ENCODE measurements around the gene ABCG2. TPM values are rescaled to one million over a fixed set of nuclear protein-coding genes. Genes with fewer than 3 reads are reported as not detected.
"Not testable (repeated sequence)": the region's sequence is repeated elsewhere in the genome, so short reads cannot be mapped to it uniquely, and the experiment has no call there.

Gene ABCG2
- total and polyA plus RNA-seq, 4 donors: 0.67 to 3.7 (median 3.1) TPM

DNA sequence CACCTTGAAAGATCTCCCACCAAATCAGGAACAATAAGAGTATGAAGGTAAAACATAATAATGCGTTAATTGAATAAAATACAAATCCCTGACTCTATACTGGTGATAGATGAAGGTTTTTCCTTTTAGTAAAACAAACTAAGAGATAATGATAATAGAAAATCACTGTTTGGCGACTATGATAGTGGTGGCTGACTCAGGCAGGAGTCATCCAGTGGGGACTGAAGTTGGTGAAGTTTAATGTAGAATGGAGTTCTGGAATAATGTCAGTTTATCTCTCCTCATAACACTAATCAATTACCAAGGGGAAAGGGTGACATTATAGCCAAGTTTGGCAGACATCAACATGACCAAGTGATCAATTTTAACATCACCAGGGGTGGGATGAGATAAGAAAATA lies 21.3 kb downstream of the ABCG2 start:
- no peak overlapping the region for H3K27ac ChIP-seq (ENCODE audit: low read depth in 1 of 2, low read length in 2 of 2)
- H3K36me3 ChIP-seq (ENCODE audit: control insufficient read depth in 1 of 2, insufficient read depth in 2 of 2, low read length in 1 of 2): no peaks in the 10 kb centered on the region
- H3K4me1 ChIP-seq (ENCODE audit: control insufficient read depth in 1 of 2, insufficient read depth in 2 of 2, low read length in 2 of 2): no peaks in the 10 kb centered on the region
- no peak overlapping the region for H3K4me3 ChIP-seq (ENCODE audit: low read length in 2 of 2)
- ATAC-seq (ENCODE audit: low FRiP score) (no peak), DNase-seq (no peak)
- H3K27me3 ChIP-seq (ENCODE audit: control insufficient read depth in 1 of 2, insufficient read depth in 2 of 2, low read length in 1 of 2): no peaks in the 10 kb centered on the region
- intact Hi-C loops (cut with DNase I): no loop called here
- WGBS, 2 donors: 88 to 96% methylated on average over 2 of the region's 2 CpGs
- H3K9me3 ChIP-seq (ENCODE audit: control insufficient read depth, low read length): no peaks in the 10 kb centered on the region

DNA sequence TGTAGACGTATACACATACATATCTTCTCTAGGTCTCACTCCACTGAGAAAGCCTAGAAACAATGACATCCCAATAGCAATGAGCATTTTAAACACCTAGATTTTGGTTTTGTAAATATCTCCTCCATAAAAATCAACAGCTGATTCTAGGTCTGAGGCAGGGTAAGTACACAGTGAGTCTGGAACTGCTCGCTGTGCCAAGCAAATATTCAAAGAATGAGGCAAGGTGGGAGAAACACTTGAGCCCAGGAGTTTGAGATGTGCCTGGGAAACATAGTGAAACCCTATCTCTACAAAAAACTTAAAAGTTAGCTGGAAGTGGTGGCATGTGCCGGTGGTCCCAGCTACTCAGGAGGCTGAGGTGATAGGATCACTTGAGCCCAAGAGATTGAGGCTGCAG lies 22.2 kb downstream of the ABCG2 start:
- Histone ChIP-seq H3K27me3 (ENCODE audit: control insufficient read depth in 1 of 2, insufficient read depth in 2 of 2, low read length in 1 of 2) (no peaks in the 10 kb centered on the region), H3K4me1 (ENCODE audit: control insufficient read depth in 1 of 2, insufficient read depth in 2 of 2, low read length in 2 of 2) (no peaks in the 10 kb centered on the region), H3K4me3 (ENCODE audit: low read length in 2 of 2) (no peak overlapping the region), H3K36me3 (ENCODE audit: control insufficient read depth in 1 of 2, insufficient read depth in 2 of 2, low read length in 1 of 2) (no peaks in the 10 kb centered on the region), H3K27ac (ENCODE audit: low read depth in 1 of 2, low read length in 2 of 2) (no peak overlapping the region), H3K9me3 (ENCODE audit: control insufficient read depth, low read length) (no peaks in the 10 kb centered on the region)
- intact Hi-C loops (cut with DNase I): no loop called here
- ATAC-seq (ENCODE audit: low FRiP score) (no peak), DNase-seq (no peak)
- WGBS, 2 donors: 94 to 95% methylated on average over 3 of the region's 3 CpGs

DNA sequence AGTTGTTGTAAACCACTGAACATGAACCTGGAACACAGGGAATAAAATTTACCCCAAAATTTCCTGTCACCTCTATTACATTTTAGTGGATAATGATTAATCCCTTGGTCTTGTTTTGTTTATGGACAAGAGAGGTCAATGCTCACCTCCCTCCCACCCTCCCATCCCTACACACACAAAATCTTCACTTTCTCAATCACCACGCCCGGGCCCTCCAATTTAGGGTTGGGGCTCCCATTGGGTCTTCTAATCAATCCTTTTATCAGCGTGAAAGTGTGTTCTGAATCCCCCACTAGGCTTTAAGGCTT lies 23.1 kb downstream of the ABCG2 start:
- ATAC-seq (ENCODE audit: low FRiP score) (no peak), DNase-seq (no peak)
- Histone ChIP-seq H3K9me3 (ENCODE audit: control insufficient read depth, low read length) (no peaks in the 10 kb centered on the region), H3K4me3 (ENCODE audit: low read length in 2 of 2) (no peak overlapping the region), H3K36me3 (ENCODE audit: control insufficient read depth in 1 of 2, insufficient read depth in 2 of 2, low read length in 1 of 2) (no peaks in the 10 kb centered on the region), H3K27ac (ENCODE audit: low read depth in 1 of 2, low read length in 2 of 2) (no peak overlapping the region), H3K27me3 (ENCODE audit: control insufficient read depth in 1 of 2, insufficient read depth in 2 of 2, low read length in 1 of 2) (no peaks in the 10 kb centered on the region), H3K4me1 (ENCODE audit: control insufficient read depth in 1 of 2, insufficient read depth in 2 of 2, low read length in 2 of 2) (no peaks in the 10 kb centered on the region)
- 91 to 92% methylated on average over 3 of the region's 3 CpGs for WGBS, 2 donors
- intact Hi-C loops (cut with DNase I): no loop called here

DNA sequence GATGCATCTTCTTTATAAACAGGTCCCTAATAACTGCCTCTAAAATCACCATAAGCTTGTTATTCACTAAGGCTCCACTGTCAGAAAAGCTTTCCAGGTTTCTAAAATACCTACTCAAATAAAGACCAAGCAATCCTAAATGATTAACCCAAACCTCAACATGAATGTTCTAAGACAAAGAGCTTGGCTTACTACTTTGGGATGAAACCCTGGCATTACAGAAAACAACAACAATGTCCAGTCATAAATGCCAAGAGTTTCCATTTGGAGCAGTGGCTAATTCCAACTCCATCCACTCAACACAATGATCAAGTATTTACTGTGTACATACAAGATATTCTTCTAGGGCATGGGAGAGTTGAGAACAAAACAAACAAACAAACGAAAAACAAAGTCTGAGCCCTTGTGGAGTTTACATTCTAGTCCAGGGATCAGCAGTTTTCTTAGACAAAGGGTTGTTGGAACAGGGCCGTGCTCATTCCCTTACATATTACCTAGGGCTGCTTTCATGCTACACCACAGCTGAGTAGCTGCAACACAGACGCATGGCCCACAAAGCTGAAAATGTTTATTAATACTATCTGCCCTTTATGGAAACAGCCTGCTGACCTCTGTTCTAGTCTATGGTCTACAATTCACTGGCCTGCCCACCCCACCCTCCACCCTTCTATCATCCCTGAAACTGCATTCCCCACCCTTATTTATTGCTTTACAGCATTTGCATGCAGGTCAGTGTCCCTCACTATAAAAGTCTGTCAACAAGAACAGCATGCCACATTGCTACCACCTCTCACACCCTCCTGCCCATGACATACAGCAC lies 23.7 kb downstream of the ABCG2 start:
- Histone ChIP-seq H3K4me3 (ENCODE audit: low read length in 2 of 2) (no peak overlapping the region), H3K36me3 (ENCODE audit: control insufficient read depth in 1 of 2, insufficient read depth in 2 of 2, low read length in 1 of 2) (no peaks in the 10 kb centered on the region), H3K27me3 (ENCODE audit: control insufficient read depth in 1 of 2, insufficient read depth in 2 of 2, low read length in 1 of 2) (no peaks in the 10 kb centered on the region), H3K27ac (ENCODE audit: low read depth in 1 of 2, low read length in 2 of 2) (no peak overlapping the region), H3K4me1 (ENCODE audit: control insufficient read depth in 1 of 2, insufficient read depth in 2 of 2, low read length in 2 of 2) (no peaks in the 10 kb centered on the region), H3K9me3 (ENCODE audit: control insufficient read depth, low read length) (no peaks in the 10 kb centered on the region)
- ATAC-seq (ENCODE audit: low FRiP score) (no peak), DNase-seq (no peak)
- intact Hi-C loops (cut with DNase I): no loop called here
- WGBS, 2 donors: 90 to 92% methylated on average over 3 of the region's 3 CpGs

DNA sequence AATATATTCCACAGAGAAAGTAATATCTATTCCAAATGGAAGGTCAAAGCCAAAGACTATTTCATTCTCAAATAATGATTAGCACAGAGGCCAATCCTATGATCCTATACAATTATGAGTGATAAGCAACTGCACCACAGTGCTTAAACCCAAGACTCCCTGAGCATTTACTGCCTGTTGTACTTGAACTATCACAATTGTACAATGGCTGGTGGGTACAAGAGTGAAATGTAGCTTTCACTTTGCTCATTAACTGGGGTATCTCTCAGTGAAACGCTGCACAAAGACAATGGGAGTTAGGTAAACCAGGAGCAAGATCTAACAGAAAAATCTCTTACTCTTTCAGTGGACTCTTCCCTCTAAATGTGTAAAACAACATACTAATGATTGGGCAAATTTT lies 24.3 kb downstream of the ABCG2 start:
- Histone ChIP-seq H3K9me3 (ENCODE audit: control insufficient read depth, low read length) (no peaks in the 10 kb centered on the region), H3K4me1 (ENCODE audit: control insufficient read depth in 1 of 2, insufficient read depth in 2 of 2, low read length in 2 of 2) (no peaks in the 10 kb centered on the region), H3K4me3 (ENCODE audit: low read length in 2 of 2) (no peak overlapping the region), H3K27me3 (ENCODE audit: control insufficient read depth in 1 of 2, insufficient read depth in 2 of 2, low read length in 1 of 2) (no peaks in the 10 kb centered on the region), H3K27ac (ENCODE audit: low read depth in 1 of 2, low read length in 2 of 2) (no peak overlapping the region), H3K36me3 (ENCODE audit: control insufficient read depth in 1 of 2, insufficient read depth in 2 of 2, low read length in 1 of 2) (no peaks in the 10 kb centered on the region)
- intact Hi-C loops (cut with DNase I): no loop called here
- DNase-seq (no peak), ATAC-seq (ENCODE audit: low FRiP score) (no peak)
- WGBS, 2 donors: 91 to 93% methylated on average over 1 of the region's 1 CpG

DNA sequence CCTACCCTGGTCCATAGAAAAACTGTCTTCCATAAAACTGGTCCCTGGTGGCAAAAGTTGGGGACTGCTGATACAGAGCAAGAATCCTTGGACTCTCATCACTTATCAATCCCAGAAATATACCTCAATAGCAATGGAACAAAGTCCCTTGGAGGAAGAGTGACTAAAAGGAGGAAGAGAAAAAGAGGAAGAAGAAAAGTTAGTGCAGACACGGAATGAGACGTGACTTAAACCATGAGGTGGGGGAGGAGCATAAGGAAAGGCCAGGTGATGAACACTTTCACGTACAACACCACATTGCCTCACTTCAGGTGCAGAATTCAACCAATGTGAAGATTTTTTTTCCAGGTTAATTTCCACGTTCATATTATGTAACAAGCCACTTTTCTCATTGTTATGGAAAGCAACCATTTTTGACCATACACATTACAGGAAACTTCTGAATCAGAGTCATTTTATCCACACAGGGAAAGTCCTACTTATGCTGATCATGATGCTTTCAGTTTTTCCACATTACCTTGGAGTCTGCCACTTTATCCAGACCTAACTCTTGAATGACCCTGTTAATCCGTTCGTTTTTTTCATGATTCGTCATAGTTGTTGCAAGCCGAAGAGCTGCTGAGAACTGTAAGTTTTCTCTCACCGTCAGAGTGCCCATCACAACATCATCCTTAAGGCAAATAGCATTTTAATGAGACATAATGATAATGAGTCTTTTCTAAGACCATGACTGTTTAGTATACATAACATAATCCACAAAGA lies 27.7 kb downstream of the ABCG2 start:
- Histone ChIP-seq H3K9me3 (ENCODE audit: control insufficient read depth, low read length) (no peaks in the 10 kb centered on the region), H3K27ac (ENCODE audit: low read depth in 1 of 2, low read length in 2 of 2) (no peak overlapping the region), H3K36me3 (ENCODE audit: control insufficient read depth in 1 of 2, insufficient read depth in 2 of 2, low read length in 1 of 2) (no peaks in the 10 kb centered on the region), H3K4me3 (ENCODE audit: low read length in 2 of 2) (no peak overlapping the region), H3K27me3 (ENCODE audit: control insufficient read depth in 1 of 2, insufficient read depth in 2 of 2, low read length in 1 of 2) (no peaks in the 10 kb centered on the region), H3K4me1 (ENCODE audit: control insufficient read depth in 1 of 2, insufficient read depth in 2 of 2, low read length in 2 of 2) (no peaks in the 10 kb centered on the region)
- intact Hi-C loops (cut with DNase I): no loop called here
- ATAC-seq (ENCODE audit: low FRiP score) (no peak), DNase-seq (no peak)
- 92 to 93% methylated on average over 9 of the region's 9 CpGs for WGBS, 2 donors

DNA sequence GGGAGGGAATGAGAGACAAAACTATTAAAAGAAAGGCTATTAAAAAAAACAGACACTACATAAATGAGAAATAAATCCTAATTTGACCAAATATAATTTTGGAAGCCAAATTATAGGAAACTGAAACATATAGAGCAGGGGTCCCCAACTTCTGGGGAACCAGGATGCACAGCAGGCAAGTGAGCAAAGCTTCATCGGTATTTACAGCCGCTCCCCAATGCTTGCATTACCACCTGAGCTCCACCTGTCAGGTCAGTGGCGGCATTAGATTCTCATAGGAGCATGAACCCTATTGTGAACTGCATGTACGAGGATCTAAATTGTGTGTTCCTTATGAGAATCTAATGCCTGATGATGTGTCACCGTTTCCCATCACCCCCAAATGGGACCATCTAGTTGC lies 28.4 kb downstream of the ABCG2 start:
- Histone ChIP-seq H3K4me3 (ENCODE audit: low read length in 2 of 2) (no peak overlapping the region), H3K4me1 (ENCODE audit: control insufficient read depth in 1 of 2, insufficient read depth in 2 of 2, low read length in 2 of 2) (no peaks in the 10 kb centered on the region), H3K36me3 (ENCODE audit: control insufficient read depth in 1 of 2, insufficient read depth in 2 of 2, low read length in 1 of 2) (no peaks in the 10 kb centered on the region), H3K27me3 (ENCODE audit: control insufficient read depth in 1 of 2, insufficient read depth in 2 of 2, low read length in 1 of 2) (no peaks in the 10 kb centered on the region), H3K27ac (ENCODE audit: low read depth in 1 of 2, low read length in 2 of 2) (no peak overlapping the region), H3K9me3 (ENCODE audit: control insufficient read depth, low read length) (no peaks in the 10 kb centered on the region)
- intact Hi-C loops (cut with DNase I): no loop called here
- ATAC-seq (ENCODE audit: low FRiP score) (no peak), DNase-seq (no peak)
- WGBS, 2 donors: 96% methylated on average over 5 of the region's 5 CpGs

DNA sequence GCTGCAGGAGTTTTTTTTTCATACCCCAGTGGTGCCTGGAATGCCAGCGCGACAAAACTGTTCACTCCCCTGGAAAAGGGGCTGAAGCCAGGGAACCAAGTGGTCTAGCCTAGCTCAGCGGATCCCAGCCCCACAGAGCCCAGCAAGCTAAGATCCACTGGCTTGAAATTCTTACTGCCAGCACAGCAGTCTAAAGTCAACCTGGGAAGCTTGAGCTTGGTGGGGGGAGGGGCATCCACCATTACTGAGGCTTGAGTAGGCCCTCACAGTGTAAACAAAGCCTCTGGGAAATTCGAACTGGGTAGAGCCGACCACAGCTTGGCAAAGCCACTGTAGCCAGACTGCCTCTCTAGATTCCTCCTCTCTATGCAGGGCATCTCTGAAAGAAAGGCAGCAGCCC lies 36.2 kb downstream of the ABCG2 start:
- H3K27ac ChIP-seq (ENCODE audit: low read depth in 1 of 2, low read length in 2 of 2); H3K4me1 ChIP-seq (ENCODE audit: control insufficient read depth in 1 of 2, insufficient read depth in 2 of 2, low read length in 2 of 2); H3K27me3 ChIP-seq (ENCODE audit: control insufficient read depth in 1 of 2, insufficient read depth in 2 of 2, low read length in 1 of 2); H3K9me3 ChIP-seq (ENCODE audit: control insufficient read depth, low read length); DNase-seq; H3K36me3 ChIP-seq (ENCODE audit: control insufficient read depth in 1 of 2, insufficient read depth in 2 of 2, low read length in 1 of 2); intact Hi-C loops (cut with DNase I); ATAC-seq (ENCODE audit: low FRiP score); H3K4me3 ChIP-seq (ENCODE audit: low read length in 2 of 2): not testable (repeated sequence)
- 78 to 80% methylated on average over 5 of the region's 5 CpGs for WGBS, 2 donors

DNA sequence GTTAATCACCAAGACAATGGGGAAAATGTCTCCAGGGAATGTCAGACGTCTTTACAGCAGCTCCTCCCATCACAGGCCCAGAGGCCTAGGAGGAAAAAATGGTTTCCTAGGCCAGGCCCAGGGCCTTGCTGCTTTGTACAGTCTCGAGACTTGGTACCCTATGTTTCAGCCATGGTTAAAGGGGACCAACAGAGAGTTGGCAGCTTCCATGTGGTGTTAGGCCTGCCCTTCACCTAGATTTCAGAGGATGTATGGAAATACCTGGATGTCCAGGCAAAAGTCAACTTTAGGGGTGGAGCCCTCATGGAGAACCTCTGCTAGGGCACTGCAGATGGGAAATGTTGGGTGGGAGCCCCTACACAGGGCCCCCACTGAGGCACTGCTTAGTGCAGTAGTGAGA lies 38.5 kb downstream of the ABCG2 start:
- WGBS, 2 donors: 83 to 89% methylated on average over 2 of the region's 2 CpGs
- H3K9me3 ChIP-seq (ENCODE audit: control insufficient read depth, low read length): peaks cover 3% of the 10 kb centered on the region
- ATAC-seq (ENCODE audit: low FRiP score) (no peak), DNase-seq (no peak)
- no peak overlapping the region for H3K27ac ChIP-seq (ENCODE audit: low read depth in 1 of 2, low read length in 2 of 2)
- no peaks in the 10 kb centered on the region for H3K4me1 ChIP-seq (ENCODE audit: control insufficient read depth in 1 of 2, insufficient read depth in 2 of 2, low read length in 2 of 2)
- intact Hi-C loops (cut with DNase I): loop anchor here in 1 of 2 donors (10.0 kb wide), 1 partner anchor 65 kb away; no protein-coding TSS in a partner anchor
- H3K27me3 ChIP-seq (ENCODE audit: control insufficient read depth in 1 of 2, insufficient read depth in 2 of 2, low read length in 1 of 2): no peaks in the 10 kb centered on the region
- H3K4me3 ChIP-seq (ENCODE audit: low read length in 2 of 2): no peak overlapping the region
- no peaks in the 10 kb centered on the region for H3K36me3 ChIP-seq (ENCODE audit: control insufficient read depth in 1 of 2, insufficient read depth in 2 of 2, low read length in 1 of 2)
